ENCODE data around the gene USP4. TPM values are rescaled to one million over a fixed set of nuclear protein-coding genes. Genes with fewer than 3 reads are reported as not detected.

USP4 gene
- total RNA-seq, 4 donors from 2014 or later: 8.1 to 29.6 (median 19.3) TPM

- Histone ChIP-seq H3K4me3 (no peak overlapping the region), H3K36me3 (peaks cover 0 to 100% (median 36%) of the 10 kb centered on the region in 3 donors), H3K9me3 (no peaks in the 10 kb centered on the region), H3K27me3 (no peaks in the 10 kb centered on the region), H3K4me1 (peaks cover 0 to 8% (median 2%) of the 10 kb centered on the region in 3 donors), H3K27ac (no peak overlapping the region)
- no peak for TF ChIP-seq POLR2A (IDR thresholded peaks at IDR 0.05)
- TF ChIP-seq CTCF (IDR thresholded peaks at IDR 0.05): no peak
- no peak for DNase-seq
- WGBS, 2 donors: 95 to 100% methylated on average over 3 of the region's 3 CpGs
- intact Hi-C loops (cut with DNase I): no loop called here
Measured at GRCh38 chr3:49311283-49311682, 28.6 kb downstream of the USP4 start.

- intact Hi-C loops (cut with DNase I): no loop called here
- 100% methylated on average over 1 of the region's 1 CpG for WGBS, 2 donors
- H3K36me3 ChIP-seq: peaks cover 0 to 100% (median 37%) of the 10 kb centered on the region in 3 donors
Measured at GRCh38 chr3:49310677-49311076, 29.2 kb downstream of the USP4 start.

GRCh38 chr3:49305608-49306007 lies 34.2 kb downstream of the USP4 start:
- Histone ChIP-seq H3K27me3 (no peaks in the 10 kb centered on the region), H3K36me3 (peaks cover 15 to 100% (median 41%) of the 10 kb centered on the region in 3 donors), H3K9me3 (no peaks in the 10 kb centered on the region), H3K4me3 (no peak overlapping the region), H3K4me1 (peaks cover 0 to 5% (median 0%) of the 10 kb centered on the region in 3 donors), H3K27ac (no peak overlapping the region)
- WGBS, 2 donors: 94% methylated on average over 5 of the region's 5 CpGs
- intact Hi-C loops (cut with DNase I): no loop called here
- no peak for TF ChIP-seq CTCF (IDR thresholded peaks at IDR 0.05)
- TF ChIP-seq POLR2A (IDR thresholded peaks at IDR 0.05): no peak
- no peak for DNase-seq

More at GRCh38 chr3:49310677-49311076, 29.2 kb downstream of the USP4 start:
- no peak for DNase-seq
- peaks cover 0 to 8% (median 2%) of the 10 kb centered on the region in 3 donors for H3K4me1 ChIP-seq
- no peak overlapping the region for H3K4me3 ChIP-seq
- no peaks in the 10 kb centered on the region for H3K27me3 ChIP-seq
- no peak overlapping the region for H3K27ac ChIP-seq
- no peaks in the 10 kb centered on the region for H3K9me3 ChIP-seq
- no peak for TF ChIP-seq POLR2A (IDR thresholded peaks at IDR 0.05)

GRCh38 chr3:49302613-49303012 lies 37.2 kb downstream of the USP4 start:
- intact Hi-C loops (cut with DNase I): no loop called here
- H3K4me1 ChIP-seq: peaks cover 5 to 16% (median 6%) of the 10 kb centered on the region in 3 donors
- no peak overlapping the region for H3K27ac ChIP-seq
- 89 to 100% methylated on average over 1 of the region's 1 CpG for WGBS, 2 donors
- H3K36me3 ChIP-seq: peaks cover 35 to 100% (median 52%) of the 10 kb centered on the region in 3 donors
- TF ChIP-seq CTCF (IDR thresholded peaks at IDR 0.05): no peak
- TF ChIP-seq POLR2A (IDR thresholded peaks at IDR 0.05): no peak
- no peak for DNase-seq
- H3K27me3 ChIP-seq: no peaks in the 10 kb centered on the region
- H3K9me3 ChIP-seq: no peaks in the 10 kb centered on the region
- no peak overlapping the region for H3K4me3 ChIP-seq

GRCh38 chr3:49300595-49300994 lies 39.3 kb downstream of the USP4 start:
- Histone ChIP-seq H3K27ac (no peak overlapping the region), H3K4me1 (peaks cover 16 to 36% (median 20%) of the 10 kb centered on the region in 3 donors), H3K36me3 (peaks cover 39 to 99% (median 51%) of the 10 kb centered on the region in 3 donors), H3K9me3 (no peaks in the 10 kb centered on the region), H3K4me3 (no peak overlapping the region), H3K27me3 (no peaks in the 10 kb centered on the region)
- 100% methylated on average over 3 of the region's 3 CpGs for WGBS, 2 donors
- intact Hi-C loops (cut with DNase I): no loop called here
- TF ChIP-seq CTCF (IDR thresholded peaks at IDR 0.05): no peak
- no peak for DNase-seq

- WGBS, 2 donors: 91 to 92% methylated on average over 6 to 7 of the region's 7 CpGs
- Histone ChIP-seq H3K4me1 (peaks cover 16 to 36% (median 20%) of the 10 kb centered on the region in 3 donors), H3K27ac (peak overlapping the region in 3 of 4 donors; percentile 76 to 87 (median 80)), H3K4me3 (no peak overlapping the region), H3K9me3 (no peaks in the 10 kb centered on the region), H3K36me3 (peaks cover 50 to 98% (median 53%) of the 10 kb centered on the region in 3 donors), H3K27me3 (no peaks in the 10 kb centered on the region)
- intact Hi-C loops (cut with DNase I): no loop called here
- no peak for TF ChIP-seq CTCF (IDR thresholded peaks at IDR 0.05)
- TF ChIP-seq POLR2A (IDR thresholded peaks at IDR 0.05): no peak
- no peak for DNase-seq
Measured at GRCh38 chr3:49298511-49298910, 41.3 kb downstream of the USP4 start.

Data from esophagus squamous epithelium (tissue), 5 donors.